Activated CD8-positive, alpha-beta memory T cell treated with anti-CD3 and anti-CD28 coated beads, Interleukin-2, amount 50 U/mL, for 1 hour (primary cell): ENCODE results near the gene CPAMD8.
"Not testable (repeated sequence)": the region's sequence is repeated elsewhere in the genome, so short reads cannot be mapped to it uniquely, and the experiment has no call there.

ENCODE experiments used
- DNase-seq: peaks from one replicate; pipeline ENCODE4 v3.0.0-alpha.2; 2020; ENCODE audit errors: extremely low read depth

The CPAMD8 gene

GRCh38 chr19:17001603-17002183, 24.9 kb downstream of the CPAMD8 start:
- peak; percentile 32 for DNase-seq

DNA sequence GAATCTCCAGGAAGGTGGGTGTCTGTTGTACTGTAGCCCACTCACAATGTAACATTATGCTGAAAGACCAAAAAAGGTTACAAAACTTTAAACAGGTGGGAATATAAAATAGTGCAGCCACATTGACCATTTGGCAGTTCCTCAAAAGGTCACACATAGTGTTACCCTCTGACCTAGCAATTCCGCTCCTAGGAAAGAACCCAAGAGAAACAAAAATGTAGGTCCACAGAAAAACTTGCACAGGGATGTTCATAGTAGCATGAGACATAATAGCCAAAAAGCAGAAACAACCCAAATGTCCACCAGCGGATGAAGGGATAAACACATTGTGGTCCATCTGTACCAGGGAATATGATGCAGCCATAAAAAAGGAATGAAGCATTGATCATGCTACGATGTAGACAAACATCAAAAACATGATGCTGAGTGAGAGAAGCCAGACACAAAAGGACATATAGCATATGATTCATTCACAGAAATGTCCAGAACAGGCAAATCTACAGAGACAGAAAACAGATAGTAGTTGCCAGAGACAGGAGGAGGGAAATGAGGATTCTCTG, 27.9 kb downstream of the CPAMD8 start:
- DNase-seq = no peak

- DNase-seq = not testable (repeated sequence)
Measured at GRCh38 chr19:16996838-16997490, 29.6 kb downstream of the CPAMD8 start.

DNA sequence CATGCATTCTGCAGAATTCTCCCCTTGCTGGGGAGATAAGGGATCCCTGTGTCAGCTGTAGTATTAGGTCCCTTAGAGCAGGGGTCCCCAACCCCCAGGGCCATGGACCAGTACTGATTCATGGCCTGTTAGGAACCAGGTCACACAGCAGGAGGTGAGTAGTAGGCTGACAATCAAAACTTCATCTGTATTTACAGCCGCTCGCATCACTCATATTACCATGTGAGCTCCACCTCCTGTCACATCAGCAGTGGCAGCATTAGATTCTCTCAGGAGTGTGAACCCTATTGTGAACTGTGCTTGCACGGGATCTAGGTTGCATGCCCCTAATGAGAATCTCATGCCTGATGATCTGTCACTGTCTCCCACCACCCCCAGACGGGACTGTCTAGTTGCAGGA, 37.9 kb downstream of the CPAMD8 start:
- DNase-seq = no peak

DNA sequence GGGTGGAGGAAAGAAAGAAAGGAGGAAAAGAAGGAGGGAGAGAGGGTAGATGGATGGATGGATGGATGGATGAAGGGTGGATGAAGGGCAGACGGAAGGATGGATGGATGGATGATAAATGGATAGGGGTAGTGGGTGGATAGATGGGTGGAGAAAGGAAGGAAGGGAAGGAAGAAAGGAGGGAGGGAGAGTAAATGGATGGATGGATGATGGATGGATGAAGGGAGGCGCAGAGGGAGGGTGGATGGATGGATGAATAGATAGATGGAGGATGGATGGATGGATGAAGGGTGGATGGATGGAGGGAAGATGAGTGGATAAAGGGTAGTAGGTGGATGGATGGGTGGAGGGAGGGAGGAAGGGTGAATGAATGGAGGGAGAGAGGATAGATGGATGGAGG, 41.2 kb downstream of the CPAMD8 start:
- DNase-seq = no peak

DNA sequence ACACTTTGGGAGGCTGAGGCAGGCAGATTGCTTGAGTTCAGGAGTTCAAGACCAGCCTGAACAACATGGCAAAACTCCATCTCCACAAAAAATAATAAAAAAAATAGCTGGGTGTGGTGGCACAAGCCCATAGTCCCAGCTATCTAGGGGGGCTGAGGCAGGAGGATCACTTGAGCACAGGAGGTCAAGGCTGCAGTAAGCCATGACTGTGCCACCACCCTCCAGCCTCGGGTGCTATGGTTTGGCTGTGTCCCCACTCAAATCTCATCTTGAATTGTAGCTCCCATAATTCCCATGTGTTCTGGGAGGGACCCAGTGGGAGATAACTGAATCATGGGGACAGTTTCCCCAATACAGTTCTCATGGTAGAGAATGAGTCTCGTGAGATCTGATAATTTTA, 44.0 kb downstream of the CPAMD8 start:
- DNase-seq = not testable (repeated sequence)

GRCh38 chr19:16978839-16979802, 47.5 kb downstream of the CPAMD8 start:
- DNase-seq = no peak

GRCh38 chr19:16978156-16978555, 48.5 kb downstream of the CPAMD8 start:
- no peak for DNase-seq

- no peak for DNase-seq
Measured at GRCh38 chr19:16977306-16977705, 49.3 kb downstream of the CPAMD8 start.

- no peak for DNase-seq
Measured at GRCh38 chr19:16976446-16976845, 50.2 kb downstream of the CPAMD8 start.

DNA sequence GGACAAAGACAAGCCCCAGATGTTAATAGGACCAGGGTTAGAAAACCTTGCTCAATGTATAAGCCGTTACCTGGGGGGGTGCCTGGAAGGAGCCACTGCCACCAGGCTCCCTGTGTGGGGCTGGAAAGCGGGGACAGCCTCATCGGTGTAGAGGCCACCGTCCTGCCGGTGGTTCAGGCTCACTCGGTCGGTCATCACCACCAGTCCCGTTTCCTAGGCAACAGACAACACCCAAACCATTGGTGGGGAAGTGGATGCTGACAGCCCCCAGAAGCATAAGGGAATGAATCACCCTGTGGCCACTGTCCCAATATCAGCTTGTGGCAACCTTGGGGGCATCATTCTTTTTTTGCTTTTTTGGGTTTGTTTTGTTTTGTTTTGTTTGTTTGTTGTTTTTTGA, 55.8 kb downstream of the CPAMD8 start:
- no peak for DNase-seq

DNA sequence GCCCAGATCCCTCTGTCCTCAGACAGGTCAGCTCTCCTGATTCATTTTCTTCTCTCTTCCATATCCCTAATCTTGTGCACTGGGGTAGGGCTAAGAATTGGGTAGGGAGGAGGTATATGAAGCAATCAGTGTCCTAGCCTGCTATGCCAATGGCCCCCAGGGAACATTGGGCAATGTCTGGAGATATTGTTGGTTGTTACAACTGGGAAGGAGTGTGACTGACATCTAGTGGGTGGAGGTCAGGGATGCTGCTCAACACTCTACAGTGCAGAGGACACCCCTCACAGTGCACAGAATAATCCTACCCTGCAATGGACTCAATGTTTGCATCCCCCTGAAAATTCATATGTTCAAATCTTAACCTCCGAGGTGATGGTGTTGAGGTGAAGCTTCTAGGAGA, 57.5 kb downstream of the CPAMD8 start:
- no peak for DNase-seq

GRCh38 chr19:16960996-16961822, 65.4 kb downstream of the CPAMD8 start:
- DNase-seq = not testable (repeated sequence)

- not testable (repeated sequence) for DNase-seq
Measured at GRCh38 chr19:16958277-16958676, 68.3 kb downstream of the CPAMD8 start.

DNA sequence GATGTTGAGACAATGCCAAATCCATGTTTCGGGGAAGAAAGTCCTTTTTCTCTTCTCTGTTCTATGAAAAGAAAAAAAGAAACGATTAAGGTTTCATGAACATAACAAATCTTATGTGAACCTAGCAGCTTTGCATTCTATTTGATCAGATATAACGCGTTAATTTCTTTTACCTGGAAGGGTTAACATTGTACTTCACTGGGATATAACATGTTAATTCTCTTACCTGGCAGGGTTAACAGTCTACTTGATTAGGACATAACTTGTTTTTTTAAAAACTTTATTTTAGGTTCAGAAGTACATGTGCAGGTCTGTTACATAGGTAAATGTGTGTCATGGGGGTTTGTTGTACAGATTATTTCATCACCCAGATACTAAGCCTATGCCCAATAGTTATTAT, 68.8 kb downstream of the CPAMD8 start:
- DNase-seq = no peak

GRCh38 chr19:16957151-16957701, 69.4 kb downstream of the CPAMD8 start:
- DNase-seq = no peak

DNA sequence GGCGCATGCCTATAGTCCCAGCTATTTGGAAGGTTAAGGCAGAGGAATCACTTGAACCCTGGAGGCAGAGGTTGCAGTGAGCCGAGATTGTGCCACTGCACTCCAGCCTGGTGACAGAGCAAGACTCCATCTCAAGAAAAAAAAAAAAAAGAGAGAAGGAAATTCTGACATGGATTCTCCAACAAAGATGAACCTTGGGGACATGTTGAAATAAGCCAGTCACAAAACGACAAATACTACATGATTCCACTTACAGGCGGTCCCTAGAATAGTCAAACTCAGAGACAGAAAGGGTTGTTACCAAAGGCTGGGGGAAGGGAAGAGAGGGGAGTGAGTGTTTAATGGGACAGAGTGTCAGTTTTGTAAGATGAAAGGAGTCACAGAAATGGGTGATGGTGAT, 71.4 kb downstream of the CPAMD8 start:
- DNase-seq = no peak

GRCh38 chr19:16952046-16952445, 74.6 kb downstream of the CPAMD8 start:
- DNase-seq = no peak

- DNase-seq = no peak
Measured at GRCh38 chr19:16951529-16951928, 75.1 kb downstream of the CPAMD8 start.

GRCh38 chr19:16949496-16950023, 77.0 kb downstream of the CPAMD8 start:
- DNase-seq = no peak
